CD1c-positive myeloid dendritic cell (primary cell): Measurements from ENCODE around the gene WDR33.
"Not testable (repeated sequence)": the region's sequence is repeated elsewhere in the genome, so short reads cannot be mapped to it uniquely, and the experiment has no call there.

Source experiments
- DNase-seq: peaks from one replicate; pipeline ENCODE4 v3.0.0-alpha.2; 2016; ENCODE audit errors: extremely low spot score

WDR33 gene

DNA sequence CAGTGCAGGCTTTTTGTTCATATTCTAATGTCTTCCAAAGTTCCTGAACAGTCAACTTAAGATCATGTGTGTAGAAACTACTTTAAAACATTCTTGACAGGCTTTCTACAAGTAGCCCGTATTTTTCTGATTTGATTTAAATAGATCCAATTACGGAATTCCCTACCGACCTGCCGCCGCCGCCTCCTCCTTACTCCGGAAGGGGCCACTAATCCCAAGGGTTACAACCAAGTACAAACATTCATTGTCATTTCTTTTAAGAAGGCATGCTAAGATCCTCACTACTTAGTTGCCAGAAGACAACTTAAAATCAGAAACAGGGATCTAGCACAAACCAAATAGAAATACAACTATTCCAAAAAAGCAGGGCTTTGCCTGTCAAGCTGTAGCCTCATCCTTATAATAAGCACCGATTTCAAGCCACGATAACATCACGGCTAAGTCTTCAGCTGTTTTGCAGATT, 784 bp downstream of the WDR33 start:
- DNase-seq: peak; percentile 25

DNA sequence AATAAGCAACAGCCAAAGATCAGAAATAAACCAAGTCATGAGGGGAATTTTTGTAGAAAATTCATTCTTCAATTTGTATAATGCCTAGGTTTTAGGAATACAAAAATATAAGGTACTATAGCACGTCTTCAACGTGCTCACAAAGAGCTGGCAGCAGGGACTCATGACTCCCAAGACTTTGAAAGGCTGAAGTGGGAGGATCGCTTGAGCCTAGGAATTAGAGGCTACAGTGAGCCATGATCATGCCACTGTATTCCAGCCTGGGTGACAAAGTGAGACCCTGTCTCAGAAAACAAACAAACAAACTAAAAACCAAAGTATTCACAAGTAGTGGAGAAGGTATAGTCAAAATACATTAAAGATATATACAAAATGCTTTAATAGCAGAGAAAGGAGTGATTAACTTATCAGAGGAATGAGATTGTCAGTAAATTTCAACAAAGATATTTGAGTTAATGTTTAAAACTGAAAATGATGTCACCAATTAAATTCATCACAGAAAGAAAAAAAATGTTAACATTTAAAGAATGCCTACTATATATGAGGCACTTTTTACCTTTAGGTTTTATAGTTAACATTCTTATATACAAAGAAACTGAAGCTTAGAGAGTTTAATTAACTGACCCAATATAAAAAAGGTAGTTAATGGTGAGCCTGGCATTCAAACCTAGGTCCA, 3.2 kb downstream of the WDR33 start:
- DNase-seq: no peak

- not testable (repeated sequence) for DNase-seq
These were observed 4.1 kb downstream of the WDR33 start for GRCh38 chr2:127806860-127807259.

DNA sequence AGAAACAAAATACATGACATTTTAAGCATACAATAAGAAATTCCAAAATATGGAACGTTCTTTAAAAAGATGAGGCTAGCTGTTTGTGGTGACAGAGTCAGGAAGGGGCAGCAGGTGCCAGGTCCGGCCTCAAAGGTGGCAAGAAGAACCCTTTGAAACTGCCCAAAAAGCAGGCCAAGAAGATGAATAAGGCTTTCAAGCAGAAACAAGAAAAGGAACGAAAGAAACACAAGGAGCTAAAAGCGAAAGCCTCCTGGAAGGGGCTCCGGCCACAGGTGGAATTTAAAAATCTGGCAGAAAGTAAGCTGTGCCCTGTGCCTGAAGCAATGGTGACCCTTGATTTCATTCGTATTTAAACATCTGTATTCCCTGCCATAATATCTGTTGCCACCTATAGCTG, 5.5 kb downstream of the WDR33 start:
- no peak for DNase-seq

GRCh38 chr2:127799926-127800325, 11.0 kb downstream of the WDR33 start:
- peak; percentile 31 for DNase-seq

DNA sequence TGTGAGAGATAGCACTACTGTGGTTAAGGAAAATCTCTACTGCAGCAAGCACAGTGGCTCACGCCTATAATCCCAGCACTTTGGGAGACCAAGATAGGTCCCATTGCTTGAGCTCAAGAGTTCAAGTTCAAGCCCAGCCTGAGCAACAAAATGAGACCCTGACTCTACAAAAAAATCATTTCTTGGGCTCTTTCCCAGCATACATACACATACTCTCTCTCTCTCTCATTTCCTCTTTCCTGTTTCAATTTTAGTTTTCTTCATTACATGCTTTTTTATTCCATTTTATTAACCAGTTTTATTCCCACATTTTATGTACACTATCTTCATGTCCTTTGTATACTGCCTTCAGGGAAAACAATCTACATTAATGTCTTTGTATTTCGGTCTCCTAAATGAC, 14.6 kb downstream of the WDR33 start:
- peak; percentile 29 for DNase-seq

DNA sequence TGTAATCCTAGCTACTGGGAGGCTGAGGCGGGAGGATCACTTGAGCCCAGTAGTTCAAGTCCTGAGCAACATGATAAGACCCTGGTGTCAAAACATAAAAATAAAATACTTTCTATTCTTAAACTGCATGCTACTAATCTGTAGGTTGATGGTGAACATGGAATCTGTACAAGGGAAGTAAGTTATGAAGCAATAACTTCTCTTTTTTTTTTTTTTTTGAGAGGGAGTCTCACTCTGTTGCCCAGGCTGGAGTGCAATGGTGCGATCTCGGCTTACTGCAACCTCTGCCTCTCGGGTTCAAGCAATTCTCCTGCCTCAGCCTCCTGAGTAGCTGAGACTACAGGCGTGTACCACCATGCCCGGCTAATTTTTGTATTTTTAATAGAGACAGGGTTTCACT, 16.1 kb downstream of the WDR33 start:
- peak; percentile 55 for DNase-seq

DNA sequence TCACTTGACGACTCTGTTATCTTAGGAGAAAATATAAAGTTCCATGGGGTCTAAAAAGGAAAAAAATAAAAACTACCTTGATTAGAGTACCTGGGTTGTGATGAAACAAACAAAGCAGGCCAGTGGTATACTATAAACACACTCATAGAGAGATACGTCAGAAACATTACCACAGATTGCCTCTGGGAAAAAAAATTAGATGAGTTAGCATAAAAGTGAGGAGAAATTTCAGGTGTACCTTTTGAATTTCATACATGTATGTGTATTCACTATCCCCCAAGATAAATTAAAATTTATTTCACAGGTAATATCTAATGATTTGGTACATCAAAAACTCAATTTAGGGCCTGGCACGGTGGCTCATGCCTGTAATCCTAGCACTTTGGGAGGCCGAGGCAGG, 18.2 kb downstream of the WDR33 start:
- DNase-seq: no peak

DNA sequence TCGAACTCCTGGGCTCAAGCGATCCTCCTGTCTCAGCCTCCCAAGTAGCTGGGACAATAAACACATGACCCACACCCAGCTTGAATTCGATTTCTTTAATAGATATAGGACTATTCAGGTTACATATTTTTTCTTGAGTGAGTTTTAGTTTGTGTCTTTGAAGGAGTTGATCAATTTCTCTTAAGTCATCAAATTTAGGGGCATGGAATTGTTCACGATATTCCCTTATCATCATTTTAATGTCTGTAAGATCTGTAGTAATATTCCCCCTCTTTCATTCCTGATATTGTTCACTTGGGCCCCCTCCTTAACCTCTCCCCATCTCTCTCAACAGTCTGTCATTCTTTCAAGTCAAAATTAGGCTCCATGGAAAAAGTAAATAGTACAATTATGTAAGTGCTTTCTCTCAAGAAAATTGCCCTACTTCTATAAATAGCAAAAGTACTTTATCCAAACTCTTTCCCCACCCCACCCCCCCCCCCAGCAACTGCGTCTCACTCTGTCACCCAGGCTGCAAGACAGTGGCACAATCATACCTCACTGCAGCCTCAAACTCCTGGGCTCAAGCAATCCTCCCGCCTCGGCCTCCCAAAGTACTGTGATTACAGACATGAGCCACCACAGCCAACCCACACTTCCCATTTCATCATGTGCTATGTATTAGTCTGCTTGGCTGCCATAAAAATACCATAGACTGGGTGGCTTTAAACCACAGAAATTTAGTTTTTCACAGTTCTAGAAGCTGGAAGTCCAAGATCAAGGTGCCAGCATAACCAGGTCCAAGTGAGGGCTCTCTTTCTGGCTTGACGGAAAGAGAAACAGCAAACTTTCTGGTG, 20.1 kb downstream of the WDR33 start:
- no peak for DNase-seq

GRCh38 chr2:127786048-127786809, 24.7 kb downstream of the WDR33 start:
- DNase-seq: no peak

- DNase-seq: no peak
These were observed 25.9 kb downstream of the WDR33 start for GRCh38 chr2:127784965-127785518.

- peak; percentile 11 for DNase-seq
These were observed 27.9 kb downstream of the WDR33 start for GRCh38 chr2:127783101-127783500.

DNA sequence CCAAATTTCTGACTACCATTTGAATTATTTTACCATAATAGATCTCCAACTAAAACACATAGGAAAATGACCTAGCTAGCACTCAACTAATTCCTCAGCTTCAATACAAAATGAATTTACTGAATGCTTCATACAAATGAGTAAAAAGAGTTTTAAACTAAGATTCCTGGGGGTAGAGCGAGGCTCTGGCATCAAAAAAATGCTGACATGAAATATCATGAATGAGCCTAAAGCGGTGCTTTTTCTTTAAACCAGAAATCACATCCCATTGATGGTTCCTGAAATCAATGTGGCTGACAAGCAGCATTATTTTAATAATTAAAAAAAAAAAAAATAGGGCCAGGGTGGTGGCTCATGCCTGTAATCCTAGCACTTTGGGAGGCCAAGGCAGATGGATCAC, 32.1 kb downstream of the WDR33 start:
- no peak for DNase-seq

GRCh38 chr2:127778447-127778846, 32.5 kb downstream of the WDR33 start:
- DNase-seq: no peak

GRCh38 chr2:127776122-127776780, 34.7 kb downstream of the WDR33 start:
- DNase-seq: no peak

GRCh38 chr2:127771756-127772155, 39.2 kb downstream of the WDR33 start:
- no peak for DNase-seq

DNA sequence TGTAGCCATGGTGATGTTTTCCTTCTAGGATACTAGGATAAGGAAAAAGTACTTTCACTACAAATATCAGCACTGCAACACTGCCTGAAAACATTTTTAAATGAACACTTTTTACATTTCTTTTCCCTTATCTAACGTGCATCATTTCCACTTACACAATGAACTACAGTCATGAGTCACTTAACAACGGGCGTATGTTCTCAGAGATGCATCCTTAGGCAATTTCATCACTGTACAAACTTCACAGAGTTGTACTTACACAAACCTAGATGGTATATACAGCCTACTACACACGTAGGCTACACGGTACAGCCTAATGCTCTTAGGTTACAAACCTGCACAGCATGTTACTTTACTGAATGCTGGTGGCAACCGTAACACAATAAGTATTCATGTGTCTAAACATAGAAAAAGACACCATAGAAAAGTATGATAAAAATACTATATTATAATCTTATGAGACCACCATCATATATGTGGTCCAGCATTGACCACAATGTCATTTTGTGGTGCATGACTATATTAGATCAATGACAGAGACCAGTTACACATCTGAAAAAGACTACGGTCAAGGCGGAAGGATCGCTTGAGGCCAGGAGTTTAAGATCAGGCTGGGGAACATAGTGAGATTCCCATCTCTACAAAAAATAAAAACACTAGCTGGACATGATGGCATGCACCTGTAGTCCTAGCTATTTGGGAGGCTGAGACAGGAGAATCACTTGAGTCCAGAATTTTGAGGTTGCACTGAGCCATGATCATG, 39.8 kb downstream of the WDR33 start:
- DNase-seq: no peak

- DNase-seq: not testable (repeated sequence)
These were observed 40.4 kb downstream of the WDR33 start for GRCh38 chr2:127770534-127770933.

- DNase-seq: no peak
These were observed 41.4 kb downstream of the WDR33 start for GRCh38 chr2:127769587-127769986.

- no peak for DNase-seq
These were observed 42.0 kb downstream of the WDR33 start for GRCh38 chr2:127768775-127769479.
